ENCODE data around the gene DNAI7. TPM values are rescaled to one million over a fixed set of nuclear protein-coding genes. Genes with fewer than 3 reads are reported as not detected.

The DNAI7 gene
- total RNA-seq, 1 experiment from 2014 or later, result 0.52 TPM

DNA sequence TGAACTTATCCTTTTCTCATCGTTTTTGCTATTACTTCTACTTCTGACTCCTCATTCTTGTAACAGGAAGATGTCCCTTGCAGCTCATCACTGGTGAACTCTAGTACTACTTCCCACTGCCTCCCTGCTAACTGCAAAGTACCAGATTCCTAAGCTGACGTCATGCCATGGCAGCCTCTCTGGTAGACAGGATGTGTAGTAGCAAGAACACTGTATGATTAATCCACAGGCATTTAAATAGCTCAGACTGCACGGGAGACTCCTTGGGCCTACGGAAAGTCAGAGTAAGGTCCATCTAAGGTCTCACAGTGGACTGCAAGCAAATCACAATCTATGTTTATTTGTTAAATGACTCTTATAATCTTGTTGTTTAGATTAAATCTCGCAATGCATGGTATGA lies 43.5 kb downstream of the DNAI7 start:
- ChIA-PET POLR2A (no interaction called here), RAD21 (ENCODE audit: low non-redundant PET in 1 of 2, low total read pairs in 2 of 2, uncharacterized antibody in 2 of 2, unreplicated experiment in 2 of 2) (no interaction called here), CTCF (no interaction called here)
- Histone ChIP-seq H2AFZ (ENCODE audit: low read depth, low read length, poor library complexity, severe bottlenecking) (no peak overlapping the region), H4K20me1 (ENCODE audit: insufficient read depth) (no peaks in the 10 kb centered on the region), H3K9ac (ENCODE audit: low read length) (no peak overlapping the region), H3K9me2 (ENCODE audit: insufficient read depth) (no peaks in the 10 kb centered on the region), H3K4me1 (ENCODE audit: control insufficient read depth in 1 of 2, insufficient read depth in 2 of 2, low read length in 2 of 2) (no peaks in the 10 kb centered on the region), H3K27me3 (ENCODE audit: insufficient read depth, low read length) (no peaks in the 10 kb centered on the region), H3K4me2 (ENCODE audit: low read length) (no peak overlapping the region), H3K27ac (ENCODE audit: low read depth, low read length) (no peak overlapping the region), H3K4me3 (replicated peaks in 1 of 2; ENCODE audit: low read depth in 1 of 2, low read length in 2 of 2) (no peak overlapping the region), H3K79me2 (ENCODE audit: insufficient read depth, low read length) (no peaks in the 10 kb centered on the region), H3K36me3 (ENCODE audit: control insufficient read depth in 1 of 2, insufficient read depth in 2 of 2, low read length in 2 of 2) (no peaks in the 10 kb centered on the region), H3K9me3 (ENCODE audit: control insufficient read depth in 1 of 2, insufficient read depth in 1 of 2, low read depth in 1 of 2, low read length in 2 of 2) (no peaks in the 10 kb centered on the region)
- TF ChIP-seq, protein P1, sequence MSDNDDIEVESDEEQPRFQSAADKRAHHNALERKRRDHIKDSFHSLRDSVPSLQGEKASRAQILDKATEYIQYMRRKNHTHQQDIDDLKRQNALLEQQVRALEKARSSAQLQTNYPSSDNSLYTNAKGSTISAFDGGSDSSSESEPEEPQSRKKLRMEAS (IDR thresholded peaks at IDR 0.05), result no peak
- TF ChIP-seq POLR2A (IDR thresholded peaks at IDR 0.05; ENCODE audit: borderline replicate concordance, extremely low read depth, insufficient read depth, insufficient read length) (no peak), SRF (IDR thresholded peaks at IDR 0.05; ENCODE audit: low read depth) (no peak), SIN3A (IDR thresholded peaks at IDR 0.05; ENCODE audit: low read depth) (no peak), TCF7L2 (IDR thresholded peaks at IDR 0.05; ENCODE audit: borderline replicate concordance, extremely low read depth, insufficient read depth, insufficient read length) (no peak), ZFX (IDR thresholded peaks at IDR 0.05) (no peak), ELF1 (IDR thresholded peaks at IDR 0.05; ENCODE audit: borderline replicate concordance, low read depth) (no peak), POLR2AphosphoS5 (IDR thresholded peaks at IDR 0.05; ENCODE audit: low read depth, low read length) (no peak), FOSL1 (IDR thresholded peaks at IDR 0.05; ENCODE audit: low read depth) (no peak), EZH2phosphoT487 (IDR thresholded peaks at IDR 0.05; ENCODE audit: borderline replicate concordance) (no peak), CEBPB (IDR thresholded peaks at IDR 0.05; ENCODE audit: low read depth) (no peak), CBX3 (IDR thresholded peaks at IDR 0.05; ENCODE audit: low read depth) (no peak), SP1 (IDR thresholded peaks at IDR 0.05; ENCODE audit: low read depth) (no peak)
- TF ChIP-seq, protein P2, sequence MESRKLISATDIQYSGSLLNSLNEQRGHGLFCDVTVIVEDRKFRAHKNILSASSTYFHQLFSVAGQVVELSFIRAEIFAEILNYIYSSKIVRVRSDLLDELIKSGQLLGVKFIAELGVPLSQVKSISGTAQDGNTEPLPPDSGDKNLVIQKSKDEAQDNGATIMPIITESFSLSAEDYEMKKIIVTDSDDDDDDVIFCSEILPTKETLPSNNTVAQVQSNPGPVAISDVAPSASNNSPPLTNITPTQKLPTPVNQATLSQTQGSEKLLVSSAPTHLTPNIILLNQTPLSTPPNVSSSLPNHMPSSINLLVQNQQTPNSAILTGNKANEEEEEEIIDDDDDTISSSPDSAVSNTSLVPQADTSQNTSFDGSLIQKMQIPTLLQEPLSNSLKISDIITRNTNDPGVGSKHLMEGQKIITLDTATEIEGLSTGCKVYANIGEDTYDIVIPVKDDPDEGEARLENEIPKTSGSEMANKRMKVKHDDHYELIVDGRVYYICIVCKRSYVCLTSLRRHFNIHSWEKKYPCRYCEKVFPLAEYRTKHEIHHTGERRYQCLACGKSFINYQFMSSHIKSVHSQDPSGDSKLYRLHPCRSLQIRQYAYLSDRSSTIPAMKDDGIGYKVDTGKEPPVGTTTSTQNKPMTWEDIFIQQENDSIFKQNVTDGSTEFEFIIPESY (IDR thresholded peaks at IDR 0.05; ENCODE audit: extremely low read depth, insufficient replicate concordance, low read length), result no peak
- TF ChIP-seq, protein P3, sequence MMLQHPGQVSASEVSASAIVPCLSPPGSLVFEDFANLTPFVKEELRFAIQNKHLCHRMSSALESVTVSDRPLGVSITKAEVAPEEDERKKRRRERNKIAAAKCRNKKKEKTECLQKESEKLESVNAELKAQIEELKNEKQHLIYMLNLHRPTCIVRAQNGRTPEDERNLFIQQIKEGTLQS (IDR thresholded peaks at IDR 0.05), result no peak
- TF ChIP-seq, protein P4, sequence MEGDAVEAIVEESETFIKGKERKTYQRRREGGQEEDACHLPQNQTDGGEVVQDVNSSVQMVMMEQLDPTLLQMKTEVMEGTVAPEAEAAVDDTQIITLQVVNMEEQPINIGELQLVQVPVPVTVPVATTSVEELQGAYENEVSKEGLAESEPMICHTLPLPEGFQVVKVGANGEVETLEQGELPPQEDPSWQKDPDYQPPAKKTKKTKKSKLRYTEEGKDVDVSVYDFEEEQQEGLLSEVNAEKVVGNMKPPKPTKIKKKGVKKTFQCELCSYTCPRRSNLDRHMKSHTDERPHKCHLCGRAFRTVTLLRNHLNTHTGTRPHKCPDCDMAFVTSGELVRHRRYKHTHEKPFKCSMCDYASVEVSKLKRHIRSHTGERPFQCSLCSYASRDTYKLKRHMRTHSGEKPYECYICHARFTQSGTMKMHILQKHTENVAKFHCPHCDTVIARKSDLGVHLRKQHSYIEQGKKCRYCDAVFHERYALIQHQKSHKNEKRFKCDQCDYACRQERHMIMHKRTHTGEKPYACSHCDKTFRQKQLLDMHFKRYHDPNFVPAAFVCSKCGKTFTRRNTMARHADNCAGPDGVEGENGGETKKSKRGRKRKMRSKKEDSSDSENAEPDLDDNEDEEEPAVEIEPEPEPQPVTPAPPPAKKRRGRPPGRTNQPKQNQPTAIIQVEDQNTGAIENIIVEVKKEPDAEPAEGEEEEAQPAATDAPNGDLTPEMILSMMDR (IDR thresholded peaks at IDR 0.05 in 2 of 3, conservative IDR thresholded peaks at IDR 0.05 in 1 of 3; ENCODE audit: borderline replicate concordance in 1 of 3, insufficient read depth in 1 of 3, low read depth in 2 of 3, low read length in 2 of 3), result no peak
- DNase-seq (ENCODE audit: low read depth, low spot score) (no peak), ATAC-seq (0 out of 2 replicates have a peak, but pooled peaks have one; percentile 36)
- BruUV-seq (replicated peaks), result no TSS peak
- intact Hi-C loops (cut with micrococcal nuclease), result no loop called here

All from HCT116 (cell line).